GM12891 (cell line): ENCODE data around the gene SECTM1.
A peak's percentile ranks its signal among the peaks of the same experiment; 100 is the strongest.
"Not testable (repeated sequence)": the region's sequence is repeated elsewhere in the genome, so short reads cannot be mapped to it uniquely, and the experiment has no call there.

ENCODE experiments used
- DNase-seq: peaks from one replicate; pipeline ENCODE4 v3.0.0; 2011; ENCODE audit warnings: low spot score; ENCODE audit not compliant: insufficient read length
- FAIRE-seq: peaks from 2 replicates; lab custom pipeline; 2011; peaks lifted over from hg19 to GRCh38; lab: Jason Lieb, UNC
- PAX5 ChIP-seq: IDR thresholded peaks from 2 replicates; pipeline ENCODE4 v1.6.1; 2011; ENCODE audit warnings: low read length, moderate library complexity, mild to moderate bottlenecking; ENCODE audit not compliant: insufficient read depth, severe bottlenecking
- POLR2A ChIP-seq: IDR thresholded peaks from 2 replicates; pipeline ENCODE4 v1.6.1; 2011; ENCODE audit warnings: low read depth, low read length, control low read depth
- POLR2AphosphoS5 ChIP-seq: IDR thresholded peaks from 2 replicates; pipeline ENCODE4 v1.6.1; 2011; ENCODE audit warnings: low read depth, low read length, control low read depth
- POU2F2 ChIP-seq: IDR thresholded peaks from 2 replicates; pipeline ENCODE4 v1.6.1; 2011; ENCODE audit warnings: low read depth, mild to moderate bottlenecking, control low read depth, low read length, moderate library complexity
- SPI1 ChIP-seq: IDR thresholded peaks from 2 replicates; pipeline ENCODE4 v1.6.1; 2011; ENCODE audit warnings: low read depth, low read length, control low read depth
- TAF1 ChIP-seq: IDR thresholded peaks from 2 replicates; pipeline ENCODE4 v1.6.1; 2011; ENCODE audit warnings: low read depth, low read length, control low read depth

SECTM1 gene

DNA sequence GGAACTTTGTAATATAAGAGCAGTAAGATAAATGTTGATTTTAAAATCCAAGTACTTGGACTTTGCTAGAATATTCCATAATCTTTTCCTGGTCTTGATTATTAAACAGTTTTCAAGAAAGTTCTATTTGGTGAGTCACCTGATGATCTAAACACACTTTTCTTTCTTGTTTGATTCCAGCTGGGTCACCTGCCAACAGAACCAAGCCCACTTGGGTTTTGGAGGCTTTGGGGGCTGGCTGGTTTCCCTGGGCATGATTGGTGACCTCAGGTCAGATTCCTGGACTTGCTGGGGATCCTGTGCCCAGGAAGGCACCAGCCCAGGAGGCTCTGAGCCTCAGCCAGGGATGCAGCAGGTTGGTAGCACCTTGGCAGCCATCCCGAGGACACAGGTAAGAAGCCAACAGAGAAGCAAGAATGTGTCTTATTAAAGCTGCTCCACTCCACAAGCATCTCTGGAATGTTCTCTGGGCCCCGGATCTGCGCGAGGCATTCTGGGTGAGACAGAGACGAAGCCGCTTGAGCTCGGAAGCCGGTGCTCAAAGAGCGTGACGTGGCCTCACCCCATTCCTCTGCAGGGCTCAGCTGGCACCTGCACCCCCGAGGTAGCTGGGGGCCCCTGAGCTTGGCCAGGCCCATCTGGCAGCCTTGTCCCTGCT lies 22.3 kb upstream of the SECTM1 start:
- TF ChIP-seq SPI1 = no peak
- TF ChIP-seq POLR2AphosphoS5 = no peak
- TF ChIP-seq PAX5 = no peak
- no peak for TF ChIP-seq TAF1
- no peak for TF ChIP-seq POLR2A
- no peak for DNase-seq
- no peak for FAIRE-seq

DNA sequence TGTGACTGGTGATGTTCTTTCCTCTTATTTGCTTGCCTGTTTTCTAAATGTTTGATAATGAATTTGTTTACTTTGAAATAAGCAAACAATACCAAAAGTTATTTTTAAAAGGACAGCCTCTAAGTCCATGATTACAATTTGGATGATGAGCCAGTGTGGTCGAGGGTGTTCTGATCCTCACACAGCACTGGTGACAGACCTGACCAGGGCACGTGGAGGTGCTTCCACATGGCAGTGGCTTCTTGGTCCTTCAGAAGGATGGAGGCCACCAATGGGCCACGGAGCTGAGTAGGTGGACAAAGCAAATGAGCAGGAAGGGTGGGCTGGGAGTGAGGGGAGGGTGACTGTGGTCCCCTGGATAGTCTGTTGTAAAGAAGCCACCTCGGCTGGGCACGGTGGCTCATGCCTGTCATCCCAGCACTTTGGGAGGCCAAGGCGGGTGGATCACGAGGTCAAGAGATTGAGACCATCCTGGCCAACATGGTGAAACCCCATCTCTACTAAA lies 21.3 kb upstream of the SECTM1 start:
- no peak for FAIRE-seq
- no peak for DNase-seq
- TF ChIP-seq POLR2A (no peak), PAX5 (no peak), POLR2AphosphoS5 (no peak), SPI1 (no peak), POU2F2 (no peak), TAF1 (no peak)

DNA sequence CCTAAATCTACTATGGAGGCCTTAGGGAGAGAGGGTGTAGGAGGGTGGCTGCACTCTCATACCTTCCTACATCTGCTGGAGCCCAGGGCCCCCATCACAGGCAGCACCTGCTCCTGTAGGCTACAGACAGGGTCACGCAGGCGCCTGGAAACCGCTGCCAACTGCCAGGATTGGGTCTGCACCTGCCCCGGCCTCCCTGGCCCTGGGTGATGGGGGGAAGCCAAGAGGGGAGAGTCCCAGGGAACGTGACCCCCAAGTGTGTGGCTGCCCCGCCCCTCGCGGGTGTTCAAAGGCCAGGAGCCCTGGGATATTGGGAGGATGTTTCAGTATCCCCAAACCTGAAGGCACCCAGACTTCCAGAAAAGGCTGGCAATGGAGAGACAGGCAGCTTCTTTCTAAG lies 19.9 kb upstream of the SECTM1 start:
- DNase-seq = no peak
- TF ChIP-seq TAF1 = no peak
- no peak for FAIRE-seq

DNA sequence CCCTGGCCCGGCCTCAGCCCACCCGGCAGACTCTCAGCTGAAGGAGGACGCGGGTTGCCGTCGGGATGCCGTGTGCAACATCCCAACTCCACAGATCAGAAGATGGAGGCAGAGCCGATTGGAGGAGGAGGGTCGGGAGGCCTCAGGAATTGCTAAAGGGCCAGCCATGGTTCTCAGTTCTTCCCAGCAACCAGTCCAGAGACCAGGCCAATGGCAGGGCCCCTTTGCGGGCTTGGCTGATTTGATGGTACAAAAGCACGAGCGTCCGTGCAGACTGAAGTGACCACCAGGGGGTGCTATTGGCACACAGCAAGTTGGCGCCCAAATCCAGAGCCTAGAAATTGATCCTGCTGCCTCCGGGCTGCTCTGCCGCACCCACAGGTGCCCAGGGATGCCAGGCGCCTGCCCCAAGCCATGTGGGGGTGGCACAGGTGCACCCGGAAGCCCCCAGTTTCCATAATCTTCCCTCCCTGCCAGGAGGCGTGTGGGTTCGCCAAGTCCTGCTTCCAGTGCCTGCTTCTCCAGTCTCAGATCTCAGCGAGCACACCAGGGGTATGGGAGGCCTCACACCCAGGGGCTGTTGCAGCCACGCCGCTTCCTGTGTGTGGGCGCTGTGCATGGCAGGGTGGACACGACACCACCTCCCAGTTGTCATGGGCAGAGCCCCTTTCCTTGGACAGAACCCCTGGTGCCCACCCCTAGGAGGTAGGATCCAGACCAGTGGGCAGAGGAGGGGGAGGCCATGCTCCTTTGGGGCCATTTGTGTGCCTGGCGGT lies 18.3 kb upstream of the SECTM1 start:
- peak; percentile 82 for FAIRE-seq
- DNase-seq = peak; percentile 88
- peak; percentile 47; the same call in 1 of the 2 replicates for TF ChIP-seq POU2F2
- no peak for TF ChIP-seq SPI1

DNA sequence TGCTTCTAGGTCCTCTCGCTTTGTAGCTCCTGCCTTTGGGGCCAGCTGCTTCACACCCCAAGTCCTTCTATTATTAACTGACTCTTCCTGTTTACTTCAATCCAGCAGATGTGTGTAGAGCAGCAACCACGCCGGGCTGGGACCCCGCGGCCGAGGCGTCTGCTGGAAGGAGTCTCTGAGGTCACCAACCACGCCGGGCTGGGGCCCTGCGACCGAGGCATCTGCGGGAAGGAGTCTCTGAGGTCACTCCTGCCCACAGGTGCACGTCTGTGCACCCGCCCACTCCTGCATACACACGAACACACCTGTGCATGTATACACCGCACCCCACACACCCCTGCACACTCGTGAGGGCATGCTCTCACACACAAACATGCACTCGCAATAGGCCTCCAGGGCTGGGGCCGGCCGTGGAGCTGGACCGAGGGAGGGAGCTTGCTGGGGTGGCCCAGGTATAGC lies 17.7 kb upstream of the SECTM1 start:
- FAIRE-seq (peak; percentile 67), DNase-seq (no peak)
- TF ChIP-seq SPI1 = no peak
- no peak for TF ChIP-seq POLR2A
- no peak for TF ChIP-seq PAX5
- TF ChIP-seq TAF1 = no peak
- no peak for TF ChIP-seq POU2F2

DNA sequence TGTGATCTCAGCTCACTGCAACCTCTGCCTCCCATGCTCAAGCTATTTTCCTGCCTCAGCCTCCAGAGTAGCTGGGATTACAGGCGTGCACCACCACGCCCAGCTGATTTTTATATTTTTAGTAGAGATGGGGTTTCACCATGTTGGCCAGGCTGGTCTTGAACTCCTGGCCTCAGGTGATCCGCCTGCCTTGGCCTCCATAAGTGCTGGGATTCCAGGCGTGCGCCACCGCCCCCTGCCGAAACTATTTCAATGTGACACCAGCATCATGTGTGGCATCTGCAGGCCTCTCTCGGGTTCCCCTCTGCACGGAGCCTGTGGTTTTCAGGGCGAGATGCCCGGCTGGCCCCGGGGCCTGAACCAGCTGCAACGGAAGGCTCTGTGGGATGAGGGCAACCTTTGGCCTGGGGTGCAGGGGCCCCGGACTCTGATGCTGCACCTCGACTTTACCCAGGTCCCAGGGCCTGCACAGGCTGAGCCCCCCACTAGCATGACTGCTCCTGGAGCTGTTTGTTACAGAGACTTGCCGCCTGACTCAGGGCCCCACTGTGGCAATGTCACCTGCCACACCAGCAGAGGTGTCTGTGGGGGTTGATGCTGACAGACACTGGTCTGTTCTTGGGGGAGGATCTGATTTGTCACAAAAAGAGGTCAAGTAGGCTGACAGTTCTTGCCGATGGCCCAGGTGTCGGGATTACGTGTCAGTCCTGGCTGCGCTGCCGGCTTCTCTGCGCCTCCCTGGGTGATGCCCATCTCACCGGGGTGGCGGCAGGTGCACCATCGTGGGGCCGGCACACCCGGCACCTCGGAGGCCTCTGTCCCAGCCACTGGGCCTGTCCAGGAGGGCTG lies 16.8 kb upstream of the SECTM1 start:
- TF ChIP-seq POU2F2 (no peak), SPI1 (no peak), PAX5 (no peak)
- DNase-seq = no peak
- FAIRE-seq = no peak

DNA sequence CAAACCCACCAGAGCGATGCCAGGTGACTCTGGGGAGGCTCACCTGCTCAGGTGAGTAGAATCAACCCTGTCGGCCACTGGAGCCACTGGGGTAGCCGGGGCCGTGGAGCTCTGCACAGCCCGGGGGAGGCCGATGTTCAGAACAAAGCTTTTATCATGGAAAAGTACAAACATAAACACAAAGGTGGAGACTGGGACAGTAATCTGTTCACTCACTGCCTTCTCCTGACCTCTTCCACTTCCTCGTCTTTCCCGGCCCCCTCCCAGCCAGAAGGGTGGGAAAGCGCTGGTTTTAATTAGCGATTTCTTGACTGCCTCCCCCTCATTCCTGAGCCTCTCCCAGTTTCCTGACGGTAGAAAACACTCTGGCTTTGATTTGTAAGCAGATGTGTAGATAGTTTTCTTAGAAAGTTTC lies 15.7 kb upstream of the SECTM1 start:
- DNase-seq = no peak
- no peak for FAIRE-seq
- TF ChIP-seq POLR2A (no peak), SPI1 (no peak), POLR2AphosphoS5 (no peak), POU2F2 (no peak), TAF1 (no peak), PAX5 (no peak)

DNA sequence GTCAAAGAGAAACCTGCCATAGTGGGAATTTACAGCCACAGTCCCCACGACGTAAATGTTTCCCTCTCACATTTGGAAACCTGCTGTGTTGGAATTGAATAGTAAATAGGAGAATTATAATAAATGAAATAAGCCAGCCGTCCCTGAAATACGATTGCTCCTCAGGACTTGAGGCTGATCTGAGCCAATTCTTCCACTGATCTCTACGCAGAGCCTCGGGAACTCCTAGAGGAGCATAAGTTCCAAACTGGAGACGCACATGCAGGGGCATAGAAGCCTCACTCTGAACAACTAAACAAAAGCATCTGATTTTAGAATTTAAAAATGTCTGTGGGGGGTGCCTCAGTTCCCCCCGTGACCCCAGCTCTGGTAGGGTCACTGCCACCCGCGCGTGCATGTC lies 15.3 kb upstream of the SECTM1 start:
- TF ChIP-seq PAX5 (no peak), POU2F2 (no peak), SPI1 (no peak), TAF1 (no peak), POLR2A (no peak), POLR2AphosphoS5 (no peak)
- FAIRE-seq (no peak), DNase-seq (no peak)

DNA sequence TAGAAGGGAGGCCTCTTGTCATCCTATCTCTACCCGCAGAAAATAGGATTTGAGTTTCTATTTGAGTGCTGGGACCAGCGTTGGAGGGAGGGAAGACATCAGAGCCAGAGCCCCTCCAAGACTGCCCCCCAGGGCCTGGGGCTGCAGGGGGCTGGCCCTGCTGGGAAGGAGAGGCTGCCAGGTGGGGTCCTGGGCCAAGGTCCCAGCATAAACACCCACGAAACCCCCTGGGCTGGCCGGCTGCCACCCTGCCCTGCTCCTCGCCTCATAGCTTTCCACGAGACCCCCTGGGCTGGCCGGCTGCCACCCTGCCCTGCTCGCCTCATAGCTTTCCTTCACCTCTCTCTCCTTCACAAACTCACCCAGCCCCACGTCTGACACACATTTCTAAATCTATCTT lies 14.9 kb upstream of the SECTM1 start:
- FAIRE-seq = no peak

DNA sequence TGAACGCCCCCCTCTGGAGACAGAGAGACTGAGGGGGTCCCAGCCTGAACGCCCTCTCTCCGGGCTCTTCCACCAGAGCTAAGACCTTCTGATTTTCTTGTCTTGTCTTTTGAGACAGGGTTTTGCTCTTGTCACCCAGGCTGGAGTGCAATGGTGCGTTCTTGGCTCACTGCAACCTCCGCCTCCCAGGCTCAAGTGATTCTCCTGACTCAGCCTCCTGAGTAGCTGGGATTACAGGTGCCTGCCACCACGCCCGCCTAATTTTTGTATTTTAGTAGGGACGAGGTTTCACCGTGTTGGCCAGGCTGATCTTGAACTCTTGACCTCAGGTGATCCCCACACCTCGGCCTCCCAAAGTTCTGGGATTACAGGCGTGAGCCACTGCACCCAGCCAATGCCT lies 14.4 kb upstream of the SECTM1 start:
- FAIRE-seq, DNase-seq: not testable (repeated sequence)

More for the DNA sequence above, 14.9 kb upstream of the SECTM1 start:
- no peak for DNase-seq
- TF ChIP-seq SPI1 (no peak), POLR2AphosphoS5 (no peak), PAX5 (no peak), POLR2A (no peak), TAF1 (no peak), POU2F2 (no peak)
